CD14-positive monocyte (primary cell): ENCODE data around the gene CHST6. TPM values are rescaled to one million over a fixed set of nuclear protein-coding genes. Genes with fewer than 3 reads are reported as not detected.
A peak's percentile ranks its signal among the peaks of the same experiment; 100 is the strongest.

ENCODE experiments used
- DNase-seq, 3 donors: peaks; one replicate each; pipeline ENCODE4 v3.0.0-alpha.2; 2011 to 2022
- H2AFZ ChIP-seq: 2 replicates; pipeline ENCODE4 v1.6.0; 2012; ENCODE audit warnings: mild to moderate bottlenecking, low read depth, low read length, inconsistent platforms; ENCODE audit not compliant: insufficient read depth, poor library complexity, severe bottlenecking
- H3K27ac ChIP-seq, 2 donors: 1 replicate in 1 of 2; 2 replicates in 1 of 2; pipeline ENCODE4 v1.5.1; 2012 to 2013; ENCODE audit warnings: low read length in 2 of 2, control low read depth in 1 of 2, inconsistent platforms in 1 of 2, low read depth in 1 of 2, mild to moderate bottlenecking in 1 of 2
- H3K27me3 ChIP-seq, 2 donors: one replicate each; pipeline versions ENCODE4 v1.6.0 to v1.6.1; 2011 to 2013; ENCODE audit warnings: low read length in 2 of 2; ENCODE audit not compliant: control insufficient read depth in 2 of 2, insufficient read depth in 2 of 2
- H3K36me3 ChIP-seq, 2 donors: replicated peaks in 1 of 2; 1 replicate in 1 of 2; 2 replicates in 1 of 2; pipeline versions ENCODE4 v1.5.1 to v1.6.1; 2012 to 2013; ENCODE audit warnings: low read length in 2 of 2, control low read depth in 1 of 2, inconsistent platforms in 1 of 2, mild to moderate bottlenecking in 1 of 2; ENCODE audit not compliant: insufficient read depth in 2 of 2, control insufficient read depth in 1 of 2
- H3K4me1 ChIP-seq, 2 donors: 1 replicate in 1 of 2; 2 replicates in 1 of 2; pipeline versions ENCODE4 v1.5.1 to v1.6.1; 2012 to 2013; ENCODE audit warnings: low read length in 2 of 2, control low read depth in 1 of 2, inconsistent platforms in 1 of 2, mild to moderate bottlenecking in 1 of 2, moderate library complexity in 1 of 2; ENCODE audit not compliant: insufficient read depth in 2 of 2, control insufficient read depth in 1 of 2
- H3K4me2 ChIP-seq: replicated peaks from 2 replicates; pipeline ENCODE3; 2012; ENCODE audit warnings: low read length, moderate library complexity, mild to moderate bottlenecking; ENCODE audit not compliant: poor library complexity, severe bottlenecking; ENCODE audit errors: extremely low read depth
- H3K4me3 ChIP-seq, 3 experiments: fragments of 200-600 bp in 1 of 3; sonication (generic) in 1 of 3; replicated peaks in 1 of 3; 1 replicate in 2 of 3; 2 replicates in 1 of 3; pipeline ENCODE4 v1.5.1; 2011 to 2013; ENCODE audit warnings: low read length in 3 of 3, mild to moderate bottlenecking in 3 of 3, control low read depth in 2 of 3, low read depth in 2 of 3, inconsistent platforms in 1 of 3, moderate library complexity in 1 of 3
- H3K79me2 ChIP-seq: 2 replicates; pipeline ENCODE4 v1.6.0; 2012; ENCODE audit warnings: mild to moderate bottlenecking, control low read depth, inconsistent platforms, low read length, moderate library complexity; ENCODE audit not compliant: insufficient read depth
- H3K9ac ChIP-seq: 2 replicates; pipeline ENCODE4 v1.6.0; 2017; ENCODE audit warnings: low read length, mild to moderate bottlenecking; ENCODE audit not compliant: insufficient read depth, poor library complexity, severe bottlenecking
- H3K9me3 ChIP-seq, 2 donors: replicated peaks in 1 of 2; 1 replicate in 1 of 2; 2 replicates in 1 of 2; pipeline versions ENCODE4 v1.5.1 to v1.6.1; 2012 to 2013; ENCODE audit warnings: low read length in 2 of 2, control low read depth in 1 of 2; ENCODE audit not compliant: control insufficient read depth in 1 of 2, insufficient read depth in 1 of 2
- H4K20me1 ChIP-seq: 2 replicates; pipeline ENCODE4 v1.6.0; 2012; ENCODE audit warnings: mild to moderate bottlenecking, low read length, control low read depth, moderate library complexity; ENCODE audit not compliant: insufficient read depth
- H3K27ac Mint-ChIP-seq, 7 donors: one replicate each; pipeline ENCODE4 v1.8.0; 2020; ENCODE audit warnings: mild to moderate bottlenecking in 7 of 7, mixed read lengths in 7 of 7, moderate library complexity in 6 of 7, inconsistent platforms in 2 of 7
- H3K27me3 Mint-ChIP-seq, 3 donors: one replicate each; pipeline ENCODE4 v1.8.0; 2021 to 2022; ENCODE audit warnings: low read depth in 3 of 3, mild to moderate bottlenecking in 3 of 3, mixed read lengths in 3 of 3, moderate library complexity in 3 of 3, inconsistent platforms in 1 of 3
- H3K36me3 Mint-ChIP-seq, 2 donors: one replicate each; pipeline ENCODE4 v1.8.0; 2020; ENCODE audit warnings: mixed read lengths in 2 of 2, inconsistent platforms in 1 of 2, mild to moderate bottlenecking in 1 of 2
- H3K4me1 Mint-ChIP-seq: one replicate; pipeline ENCODE4 v1.8.0; 2020; ENCODE audit warnings: mild to moderate bottlenecking, mixed read lengths
- H3K4me3 Mint-ChIP-seq, 2 donors: one replicate each; pipeline ENCODE4 v1.8.0; 2020; ENCODE audit warnings: mild to moderate bottlenecking in 2 of 2, mixed read lengths in 2 of 2, moderate library complexity in 1 of 2
- H3K9me3 Mint-ChIP-seq, 7 donors: one replicate each; pipeline ENCODE4 v1.8.0; 2020 to 2022; ENCODE audit warnings: mixed read lengths in 7 of 7, mild to moderate bottlenecking in 6 of 7, moderate library complexity in 6 of 7, inconsistent platforms in 2 of 7
- WGBS: methylation state at CpG from one replicate; pipeline ENCODE4 v1.1.5; 2013; ENCODE audit warnings: missing lambda C conversion rate; ENCODE audit not compliant: insufficient coverage; 5-methylcytosine and 5-hydroxymethylcytosine counted together
- intact Hi-C, 2 donors: fragments of 100-400 bp; cut with micrococcal nuclease; formaldehyde crosslinking; loops; one replicate each; pipeline versions ENCODE4 v1.15.0 to v1.15.1; 2023
- polyA plus RNA-seq, 3 donors: library from polyadenylated mRNA; depleted of rRNA in 1 of 3; unstranded in 2 of 3; stranded (reverse) in 1 of 3; fragments of 300-500 nt in 2 of 3; fragments of >200 nt in 1 of 3; fragmentation: Illumina TruSeq in 2 of 3; gene quantifications; 1 replicate in 2 of 3; 2 replicates in 1 of 3; pipeline ENCODE4 v1.2.3, GENCODE V29; 2012 to 2021
- TF ChIP-seq, protein P1 (sequence below): fragments of 200-600 bp; IDR thresholded peaks from one replicate; pipeline ENCODE4 v1.8.0; 2022; ENCODE audit warnings: antibody characterized with exemption, mild to moderate bottlenecking

Gene CHST6
- polyA plus RNA-seq, 3 donors, result 0.03 TPM; not detected in 2

DNA sequence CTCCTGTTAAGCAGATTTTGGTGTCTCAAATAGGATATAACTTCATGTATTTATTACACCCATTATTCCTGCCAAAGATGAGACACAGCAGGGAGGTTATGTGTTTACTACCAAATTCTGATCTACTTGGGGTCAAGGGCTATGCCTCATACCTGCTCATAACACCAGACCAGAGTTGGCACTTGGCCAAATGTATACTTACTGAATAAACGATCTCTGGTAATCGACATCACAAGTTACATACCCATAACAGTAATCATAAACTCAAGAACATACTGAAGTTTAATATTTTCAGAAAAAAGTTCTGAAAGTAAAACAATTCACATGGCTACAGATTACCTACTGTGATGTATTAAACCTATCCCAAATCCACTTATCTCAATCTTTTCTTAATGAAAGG is 33.7 kb downstream of the CHST6 start:
- no peak overlapping the region for H3K9ac ChIP-seq
- H3K4me1 ChIP-seq, result peaks cover 12 to 23% of the 10 kb centered on the region in 2 donors
- H3K4me2 ChIP-seq, result no peak overlapping the region
- no peak for DNase-seq
- H3K36me3 Mint-ChIP-seq, result peaks cover 10 to 20% of the 10 kb centered on the region in 2 donors
- H3K4me1 Mint-ChIP-seq, result peaks cover 23% of the 10 kb centered on the region
- no peak overlapping the region for H2AFZ ChIP-seq
- intact Hi-C loops, result loop anchor here (5.0 to 10.0 kb wide), 3 partner anchors 106 to 186 kb away; partner anchors contain the start of genes ADAT1 (in 2 of the 2), GABARAPL2 (in 1 of the 2), KARS1 (in 1 of the 2) and TERF2IP (in 1 of the 2)
- peaks cover 2 to 11% of the 10 kb centered on the region in 2 donors for H3K36me3 ChIP-seq
- H3K4me3 ChIP-seq, result no peak overlapping the region
- H3K27ac Mint-ChIP-seq, result peak overlapping the region in 2 of 7 donors; percentile 30 to 83
- H3K27me3 ChIP-seq, result no peaks in the 10 kb centered on the region
- no peak overlapping the region for H3K27ac ChIP-seq
- TF ChIP-seq, protein P1, sequence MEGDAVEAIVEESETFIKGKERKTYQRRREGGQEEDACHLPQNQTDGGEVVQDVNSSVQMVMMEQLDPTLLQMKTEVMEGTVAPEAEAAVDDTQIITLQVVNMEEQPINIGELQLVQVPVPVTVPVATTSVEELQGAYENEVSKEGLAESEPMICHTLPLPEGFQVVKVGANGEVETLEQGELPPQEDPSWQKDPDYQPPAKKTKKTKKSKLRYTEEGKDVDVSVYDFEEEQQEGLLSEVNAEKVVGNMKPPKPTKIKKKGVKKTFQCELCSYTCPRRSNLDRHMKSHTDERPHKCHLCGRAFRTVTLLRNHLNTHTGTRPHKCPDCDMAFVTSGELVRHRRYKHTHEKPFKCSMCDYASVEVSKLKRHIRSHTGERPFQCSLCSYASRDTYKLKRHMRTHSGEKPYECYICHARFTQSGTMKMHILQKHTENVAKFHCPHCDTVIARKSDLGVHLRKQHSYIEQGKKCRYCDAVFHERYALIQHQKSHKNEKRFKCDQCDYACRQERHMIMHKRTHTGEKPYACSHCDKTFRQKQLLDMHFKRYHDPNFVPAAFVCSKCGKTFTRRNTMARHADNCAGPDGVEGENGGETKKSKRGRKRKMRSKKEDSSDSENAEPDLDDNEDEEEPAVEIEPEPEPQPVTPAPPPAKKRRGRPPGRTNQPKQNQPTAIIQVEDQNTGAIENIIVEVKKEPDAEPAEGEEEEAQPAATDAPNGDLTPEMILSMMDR, result no peak
- H3K79me2 ChIP-seq, result peaks cover 77% of the 10 kb centered on the region
- WGBS, result no CpG with 5 or more reads among the region's 2 CpGs
- H3K9me3 ChIP-seq, result no peaks in the 10 kb centered on the region
- H3K4me3 Mint-ChIP-seq, result no peak overlapping the region
- H3K9me3 Mint-ChIP-seq, result peaks cover 0 to 4% (median 0%) of the 10 kb centered on the region in 7 donors
- H3K27me3 Mint-ChIP-seq, result peaks cover 0 to 3% (median 0%) of the 10 kb centered on the region in 3 donors
- H4K20me1 ChIP-seq, result peaks cover 73% of the 10 kb centered on the region

DNA sequence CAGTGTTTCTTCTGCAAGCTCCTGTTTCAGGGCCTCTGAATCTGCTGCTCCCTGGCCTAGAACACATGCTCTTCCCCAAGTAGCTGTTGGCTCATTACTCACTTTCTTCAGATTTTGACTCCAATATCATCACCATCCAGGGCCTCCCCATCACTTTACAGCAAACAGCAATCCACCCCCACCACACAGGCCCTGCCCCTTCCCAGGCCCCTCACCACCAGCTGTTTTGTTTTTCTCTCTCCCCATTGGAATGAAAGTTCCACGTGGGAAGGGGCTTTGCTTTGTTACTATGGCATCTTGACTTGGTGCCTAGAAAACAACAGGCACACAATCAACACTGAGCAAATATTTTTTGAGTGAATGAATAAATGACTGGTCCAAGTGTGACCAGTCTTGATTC is 34.8 kb downstream of the CHST6 start:
- Histone ChIP-seq H3K4me3 (no peak overlapping the region), H3K9ac (no peak overlapping the region), H3K9me3 (no peaks in the 10 kb centered on the region), H3K27me3 (no peaks in the 10 kb centered on the region), H2AFZ (no peak overlapping the region), H3K79me2 (peaks cover 89% of the 10 kb centered on the region), H3K4me2 (no peak overlapping the region), H3K27ac (no peak overlapping the region), H4K20me1 (peaks cover 85% of the 10 kb centered on the region), H3K4me1 (peaks cover 12 to 23% of the 10 kb centered on the region in 2 donors), H3K36me3 (peaks cover 2 to 11% of the 10 kb centered on the region in 2 donors)
- Mint-ChIP-seq H3K4me3 (no peak overlapping the region), H3K27me3 (no peaks in the 10 kb centered on the region), H3K9me3 (peaks cover 0 to 4% (median 0%) of the 10 kb centered on the region in 7 donors), H3K36me3 (peaks cover 10 to 22% of the 10 kb centered on the region in 2 donors), H3K4me1 (peaks cover 23% of the 10 kb centered on the region), H3K27ac (peak overlapping the region in 4 of 7 donors; percentile 27 to 64 (median 54))
- no CpG with 5 or more reads among the region's 1 CpG for WGBS
- intact Hi-C loops, result loop anchor here (5.0 to 10.0 kb wide), 3 partner anchors 107 to 187 kb away; partner anchors contain the start of genes ADAT1 (in 2 of the 2), GABARAPL2 (in 1 of the 2), KARS1 (in 1 of the 2) and TERF2IP (in 1 of the 2)
- TF ChIP-seq, protein P1, result no peak
- DNase-seq, result no peak
